Loucy (cell line): ENCODE data around the gene ATP5PB.
A peak's percentile ranks its signal among the peaks of the same experiment; 100 is the strongest.

Source experiments
- H2AFZ ChIP-seq: fragments of 200-600 bp; sonication (generic); 2 replicates; pipeline ENCODE4 v1.6.0; 2016; ENCODE audit warnings: antibody characterized with exemption, mild to moderate bottlenecking, low read length, moderate library complexity
- H3F3A ChIP-seq: fragments of 200-600 bp; 2 replicates; pipeline ENCODE4 v1.6.0; 2016; ENCODE audit warnings: antibody characterized with exemption, low read depth, mild to moderate bottlenecking
- H3K27me3 ChIP-seq: fragments of 200-600 bp; sonication (generic); 2 replicates; pipeline ENCODE4 v1.6.1; 2014; ENCODE audit warnings: low read length, mild to moderate bottlenecking; ENCODE audit not compliant: insufficient read depth, poor library complexity, severe bottlenecking
- H3K36me3 ChIP-seq: fragments of 200-600 bp; sonication (generic); 2 replicates; pipeline ENCODE4 v1.6.1; 2016; ENCODE audit warnings: low read length; ENCODE audit not compliant: insufficient read depth
- H3K4me1 ChIP-seq: fragments of 200-600 bp; sonication (generic); 2 replicates; pipeline ENCODE4 v1.5.1; 2014; ENCODE audit warnings: low read length, mild to moderate bottlenecking; ENCODE audit not compliant: insufficient read depth, poor library complexity, severe bottlenecking
- H3K4me2 ChIP-seq: fragments of 200-600 bp; sonication (generic); 2 replicates; pipeline ENCODE4 v1.6.0; 2014; ENCODE audit warnings: antibody characterized with exemption, low read length, low read depth, mild to moderate bottlenecking; ENCODE audit not compliant: poor library complexity, severe bottlenecking
- H3K4me3 ChIP-seq: fragments of 200-600 bp; sonication (generic); 2 replicates; pipeline ENCODE4 v1.5.1; 2014; ENCODE audit warnings: low read length, mild to moderate bottlenecking, mixed read lengths; ENCODE audit not compliant: poor library complexity, severe bottlenecking
- H3K79me2 ChIP-seq: fragments of 200-600 bp; sonication (generic); 2 replicates; pipeline ENCODE4 v1.6.1; 2014; ENCODE audit warnings: low read length; ENCODE audit not compliant: insufficient read depth
- H3K9ac ChIP-seq: fragments of 200-600 bp; sonication (generic); 2 replicates; pipeline ENCODE4 v1.6.0; 2014; ENCODE audit warnings: mild to moderate bottlenecking, low read depth, low read length, moderate library complexity; ENCODE audit not compliant: poor library complexity, severe bottlenecking
- H3K9me2 ChIP-seq: fragments of 200-600 bp; sonication (generic); replicated peaks from 2 replicates; pipeline ENCODE4 v1.6.1; 2016; ENCODE audit warnings: low read depth, low read length, mixed read lengths
- H3K9me3 ChIP-seq: fragments of 200-600 bp; sonication (generic); 2 replicates; pipeline ENCODE4 v1.6.1; 2014; ENCODE audit warnings: mild to moderate bottlenecking, antibody characterized with exemption, low read length, low read depth; ENCODE audit not compliant: insufficient read depth
- H4K20me1 ChIP-seq: fragments of 200-600 bp; sonication (generic); 2 replicates; pipeline ENCODE4 v1.6.0; 2014; ENCODE audit warnings: antibody characterized with exemption, low read length, mild to moderate bottlenecking; ENCODE audit not compliant: insufficient read depth, poor library complexity, severe bottlenecking
- CTCF ChIP-seq: fragments of 200-600 bp; sonication (generic); conservative IDR thresholded peaks from 2 replicates; pipeline ENCODE4 v1.5.1; 2014; ENCODE audit warnings: mild to moderate bottlenecking, antibody characterized with exemption, low read length
- EZH2phosphoT487 ChIP-seq: fragments of 200-600 bp; IDR thresholded peaks from 2 replicates; pipeline ENCODE4 v1.6.1; 2018; ENCODE audit warnings: antibody characterized with exemption, mild to moderate bottlenecking, moderate library complexity, borderline replicate concordance

ATP5PB gene

GRCh38 chr1:111468717-111469100 is 19.4 kb downstream of the ATP5PB start:
- no peaks in the 10 kb centered on the region for H3K79me2 ChIP-seq
- H3K4me1 ChIP-seq: peaks cover 25% of the 10 kb centered on the region
- H3K4me2 ChIP-seq: no peak overlapping the region
- H3K9me3 ChIP-seq: no peaks in the 10 kb centered on the region
- no peak overlapping the region for H3K9ac ChIP-seq
- H3F3A ChIP-seq: peaks cover 5% of the 10 kb centered on the region; the same call in 1 of the 2 replicates
- H2AFZ ChIP-seq: no peak overlapping the region
- TF ChIP-seq CTCF (0 out of 2 replicates have a peak, but pooled peaks have one; percentile 14), EZH2phosphoT487 (no peak)
- no peaks in the 10 kb centered on the region for H3K9me2 ChIP-seq
- H4K20me1 ChIP-seq: no peaks in the 10 kb centered on the region
- no peaks in the 10 kb centered on the region for H3K27me3 ChIP-seq
- H3K36me3 ChIP-seq: no peaks in the 10 kb centered on the region
- no peak overlapping the region for H3K4me3 ChIP-seq

- H3K9me2 ChIP-seq: no peaks in the 10 kb centered on the region
- no peaks in the 10 kb centered on the region for H3K36me3 ChIP-seq
- H3F3A ChIP-seq: peaks cover 8% of the 10 kb centered on the region; the same call in 1 of the 2 replicates
- H3K27me3 ChIP-seq: no peaks in the 10 kb centered on the region
- H3K79me2 ChIP-seq: no peaks in the 10 kb centered on the region
- H4K20me1 ChIP-seq: no peaks in the 10 kb centered on the region
- H3K9ac ChIP-seq: no peak overlapping the region
- H3K4me2 ChIP-seq: no peak overlapping the region
- H3K4me1 ChIP-seq: peaks cover 25% of the 10 kb centered on the region
- TF ChIP-seq CTCF (no peak), EZH2phosphoT487 (no peak)
- no peaks in the 10 kb centered on the region for H3K9me3 ChIP-seq
- no peak overlapping the region for H3K4me3 ChIP-seq
- H2AFZ ChIP-seq: no peak overlapping the region
Measured at GRCh38 chr1:111469539-111469938, 20.3 kb downstream of the ATP5PB start.

- Histone ChIP-seq H3K79me2 (no peaks in the 10 kb centered on the region), H3K4me1 (peaks cover 29% of the 10 kb centered on the region), H3F3A (peaks cover 8% of the 10 kb centered on the region; the same call in 1 of the 2 replicates), H3K27me3 (no peaks in the 10 kb centered on the region), H3K4me2 (peak overlapping the region; percentile 82), H3K9me3 (no peaks in the 10 kb centered on the region), H3K36me3 (no peaks in the 10 kb centered on the region), H3K9ac (peak overlapping the region; percentile 58), H2AFZ (peak overlapping the region; percentile 78), H4K20me1 (no peaks in the 10 kb centered on the region), H3K4me3 (peak overlapping the region; percentile 63), H3K9me2 (no peaks in the 10 kb centered on the region)
- no peak for TF ChIP-seq CTCF
- TF ChIP-seq EZH2phosphoT487: no peak
Measured at GRCh38 chr1:111470596-111470995, 21.3 kb downstream of the ATP5PB start.
